ENCODE results near the gene GLIS1.

Gene GLIS1

GRCh38 chr1:53694718-53695091, 44.3 kb downstream of the GLIS1 start:
- no peak for TF ChIP-seq CTCF (IDR thresholded peaks at IDR 0.05; ENCODE audit: extremely low read depth, missing control alignments)
- no peak for DNase-seq (ENCODE audit: low spot score)

- TF ChIP-seq CTCF (IDR thresholded peaks at IDR 0.05; ENCODE audit: extremely low read depth, missing control alignments), result no peak
- no peak for DNase-seq (ENCODE audit: low spot score)
Measured at GRCh38 chr1:53693773-53694717, 44.9 kb downstream of the GLIS1 start.

- no peak for DNase-seq (ENCODE audit: low spot score)
- no peak for TF ChIP-seq CTCF (IDR thresholded peaks at IDR 0.05; ENCODE audit: extremely low read depth, missing control alignments)
Measured at GRCh38 chr1:53693339-53693738, 45.6 kb downstream of the GLIS1 start.

GRCh38 chr1:53691326-53691725, 47.6 kb downstream of the GLIS1 start:
- no peak for TF ChIP-seq CTCF (IDR thresholded peaks at IDR 0.05; ENCODE audit: extremely low read depth, missing control alignments)
- DNase-seq (ENCODE audit: low spot score), result no peak

- TF ChIP-seq CTCF (IDR thresholded peaks at IDR 0.05; ENCODE audit: extremely low read depth, missing control alignments), result no peak
- DNase-seq (ENCODE audit: low spot score), result no peak
Measured at GRCh38 chr1:53690411-53690810, 48.6 kb downstream of the GLIS1 start.

- TF ChIP-seq CTCF (IDR thresholded peaks at IDR 0.05; ENCODE audit: extremely low read depth, missing control alignments), result no peak
- no peak for DNase-seq (ENCODE audit: low spot score)
Measured at GRCh38 chr1:53689736-53690326, 49.1 kb downstream of the GLIS1 start.

GRCh38 chr1:53689223-53689622, 49.7 kb downstream of the GLIS1 start:
- DNase-seq (ENCODE audit: low spot score), result no peak
- TF ChIP-seq CTCF (IDR thresholded peaks at IDR 0.05; ENCODE audit: extremely low read depth, missing control alignments), result no peak

All from GM20000 (cell line).